HG02884 (cell line): ENCODE measurements around the gene SUMF1.
"Not testable (repeated sequence)": the region's sequence is repeated elsewhere in the genome, so short reads cannot be mapped to it uniquely, and the experiment has no call there.

ENCODE experiments used
- ATAC-seq: cut with Tn5 transposase; IDR thresholded peaks from one replicate; pipeline ENCODE4 v1.9.1; 2021; ENCODE audit warnings: mild to moderate bottlenecking, moderate library complexity; ENCODE audit not compliant: unreplicated experiment

SUMF1 gene

GRCh38 chr3:4341336-4341675 is 125.8 kb downstream of the SUMF1 start:
- no peak for ATAC-seq

DNA sequence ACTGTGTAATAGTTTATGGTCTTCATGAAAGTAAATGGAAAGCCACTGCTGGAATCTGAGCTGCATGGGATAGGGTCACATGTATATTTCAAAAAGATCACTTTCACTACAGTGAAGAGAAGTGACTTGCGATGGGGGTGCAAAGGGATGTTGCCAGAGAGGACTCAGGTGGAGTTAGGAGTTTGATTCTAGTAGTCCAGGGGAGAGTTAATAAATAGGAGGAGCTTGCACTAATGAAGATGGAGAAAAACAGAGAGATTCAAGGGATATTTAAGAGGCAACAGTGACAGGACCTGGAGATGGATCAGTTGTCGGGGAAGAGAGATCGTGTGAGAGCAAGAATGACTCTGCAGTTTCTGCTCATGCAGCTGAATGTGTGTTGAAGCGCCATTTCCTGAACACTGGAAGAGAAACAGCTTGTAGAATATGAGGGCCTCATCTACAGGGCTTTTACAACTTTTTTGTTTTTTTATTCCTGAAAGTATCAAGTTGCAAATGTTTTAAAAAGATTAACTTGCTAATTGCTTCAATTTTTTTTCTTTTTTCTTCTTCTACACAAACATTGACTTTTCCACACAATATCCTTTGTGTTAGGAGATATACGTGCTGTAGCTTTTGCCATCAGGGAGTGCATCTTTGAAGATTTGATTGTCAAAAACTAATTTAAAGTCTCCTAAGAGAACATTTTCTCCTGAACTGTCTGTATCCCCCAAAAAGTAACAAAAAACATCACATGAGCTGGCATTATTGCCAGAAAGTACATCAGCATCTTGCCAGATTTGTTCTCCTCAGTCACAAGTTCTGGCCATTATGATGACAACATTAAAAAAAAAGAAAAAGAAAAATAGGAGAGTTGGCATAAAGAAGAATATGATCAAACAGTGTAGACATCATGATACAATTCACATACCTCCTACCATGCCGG is 126.4 kb downstream of the SUMF1 start:
- ATAC-seq, result no peak

GRCh38 chr3:4340077-4340410 is 127.0 kb downstream of the SUMF1 start:
- no peak for ATAC-seq

GRCh38 chr3:4338751-4339150 is 128.3 kb downstream of the SUMF1 start:
- no peak for ATAC-seq

GRCh38 chr3:4336850-4337546 is 130.1 kb downstream of the SUMF1 start:
- no peak for ATAC-seq

- no peak for ATAC-seq
Observed at GRCh38 chr3:4335840-4336562, 131.1 kb downstream of the SUMF1 start.

DNA sequence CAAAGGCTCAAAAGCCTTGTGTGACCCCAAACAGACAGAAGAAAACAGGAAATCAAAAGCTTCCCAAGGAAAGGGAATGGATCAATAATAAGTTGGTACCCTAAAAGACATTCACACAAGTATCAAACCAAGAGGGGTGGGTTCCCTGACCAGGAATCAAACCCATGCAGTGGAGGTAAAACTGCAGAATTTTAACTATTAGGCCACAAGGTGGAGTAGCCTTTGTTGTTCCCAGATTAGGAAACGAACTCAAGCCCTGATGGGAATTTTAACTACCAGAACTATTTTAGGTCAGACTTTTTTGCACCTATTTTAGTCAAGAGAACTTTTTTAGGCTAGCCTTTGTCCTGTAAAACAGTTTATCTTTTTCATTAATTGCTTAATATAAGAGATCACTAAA is 132.5 kb downstream of the SUMF1 start:
- ATAC-seq, result no peak

- no peak for ATAC-seq
Observed at GRCh38 chr3:4332991-4333390, 134.1 kb downstream of the SUMF1 start.

GRCh38 chr3:4332574-4332973 is 134.5 kb downstream of the SUMF1 start:
- no peak for ATAC-seq

DNA sequence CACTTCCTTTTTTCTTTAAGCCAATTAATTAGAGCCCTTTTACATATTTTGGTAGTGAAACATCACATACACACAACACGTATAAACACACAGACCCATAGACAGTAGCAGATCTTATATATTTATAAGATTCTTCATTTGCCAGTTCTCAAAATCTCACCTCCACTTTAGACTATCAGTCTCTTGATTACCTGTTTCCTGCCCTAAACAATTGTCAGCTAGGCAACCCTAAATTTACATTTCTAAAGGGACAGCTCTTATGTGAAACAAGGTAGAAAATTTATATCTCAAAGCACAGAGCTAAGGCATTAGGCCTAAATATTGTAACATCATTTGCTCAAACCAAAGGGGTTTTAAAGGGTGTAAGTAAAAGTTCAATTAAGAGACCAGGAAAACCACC is 135.0 kb downstream of the SUMF1 start:
- no peak for ATAC-seq

DNA sequence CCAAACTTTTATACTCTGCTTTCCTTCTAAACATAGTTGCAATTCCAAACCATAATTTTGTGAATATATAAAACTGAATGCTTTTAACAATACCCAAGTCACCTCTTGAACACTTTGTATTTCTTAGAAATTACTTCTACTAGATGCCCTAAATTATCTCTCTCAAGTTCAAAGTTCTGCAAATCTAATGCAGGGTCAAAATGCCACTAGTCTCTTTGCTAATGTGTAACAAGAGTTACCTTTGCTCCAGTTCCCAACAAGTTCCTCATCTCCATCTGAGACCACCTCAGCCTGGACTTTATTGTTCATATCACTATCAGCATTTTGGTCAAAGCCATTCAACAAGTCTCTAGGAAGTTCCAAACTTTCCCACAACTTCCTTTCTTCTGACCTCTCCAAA is 137.3 kb downstream of the SUMF1 start:
- ATAC-seq, result not testable (repeated sequence)

GRCh38 chr3:4326868-4327267 is 140.2 kb downstream of the SUMF1 start:
- no peak for ATAC-seq

DNA sequence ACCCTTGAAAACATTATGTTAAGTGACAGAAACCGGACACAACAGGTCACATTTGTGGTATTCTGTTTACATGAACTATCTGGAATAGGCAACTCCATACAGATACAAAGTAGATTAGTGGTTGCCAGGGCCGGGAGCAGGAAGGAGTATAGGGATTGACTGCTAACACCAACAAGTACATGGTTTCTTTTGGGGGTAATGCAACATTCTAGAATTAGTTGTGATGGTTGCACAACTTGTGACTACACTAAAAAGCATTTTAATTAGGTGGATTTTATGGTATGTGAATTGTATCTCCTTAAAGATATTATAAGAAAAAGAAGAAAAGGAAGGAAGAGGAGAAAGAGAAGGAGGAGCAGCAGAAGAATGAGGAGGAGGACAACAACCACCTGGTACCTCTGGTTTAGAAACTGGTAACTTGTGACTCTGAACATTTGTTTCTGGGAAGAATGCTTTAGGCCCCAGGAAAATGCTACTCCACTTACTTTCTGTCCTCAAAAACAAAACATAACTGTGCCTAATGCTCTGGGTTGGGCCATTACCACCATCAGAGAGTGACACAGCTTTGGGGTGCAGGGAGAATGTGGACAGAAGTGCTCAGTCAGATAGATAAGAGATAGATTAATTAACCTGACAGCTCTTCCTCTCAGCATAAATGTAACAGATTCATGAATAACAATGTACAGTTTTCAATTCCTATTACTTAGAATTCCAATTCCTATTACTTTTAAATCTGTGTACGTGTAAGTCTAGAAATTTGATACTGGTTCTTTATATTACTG is 143.6 kb downstream of the SUMF1 start:
- ATAC-seq, result no peak

- ATAC-seq, result no peak
Observed at GRCh38 chr3:4322635-4323034, 144.4 kb downstream of the SUMF1 start.

- ATAC-seq, result no peak
Observed at GRCh38 chr3:4321732-4322131, 145.3 kb downstream of the SUMF1 start.

DNA sequence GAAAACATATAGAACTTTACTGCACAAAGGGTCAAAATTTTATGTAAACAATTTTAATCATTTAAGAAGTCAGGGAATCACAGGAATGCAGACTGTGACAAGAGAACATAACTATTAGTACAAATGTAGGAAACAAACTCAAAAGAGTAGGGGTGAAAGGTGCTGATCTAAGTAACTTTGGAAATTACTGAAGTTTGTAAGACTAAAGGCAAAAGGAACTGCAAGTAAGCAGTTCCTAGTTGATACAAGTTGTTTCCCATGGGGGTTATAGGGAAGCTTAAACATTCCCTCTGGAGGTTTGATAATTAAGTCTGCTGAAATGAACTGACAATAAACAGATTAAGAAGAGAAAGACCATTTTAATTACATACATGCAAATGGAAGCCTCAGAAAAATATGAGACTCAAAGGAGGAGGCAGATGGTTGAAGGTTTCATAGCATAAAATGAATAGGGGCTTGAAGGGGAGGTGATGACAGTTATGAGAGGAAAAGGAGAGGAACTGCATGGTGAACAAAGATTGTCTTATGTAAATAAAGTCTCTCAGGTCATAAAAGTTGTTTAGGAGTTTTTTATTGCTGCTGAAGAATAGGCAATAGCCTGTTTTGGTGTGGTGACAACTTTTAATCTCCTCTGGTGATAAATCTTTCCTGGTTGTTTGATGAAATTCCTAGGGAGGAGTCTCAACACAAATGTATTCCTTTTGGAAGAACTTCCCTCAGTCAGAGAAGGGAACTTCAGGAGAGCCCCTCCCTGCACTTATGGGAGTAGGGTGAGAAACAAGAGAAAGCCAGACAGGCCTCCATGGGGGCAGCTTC is 146.8 kb downstream of the SUMF1 start:
- no peak for ATAC-seq

GRCh38 chr3:4314688-4315087 is 152.4 kb downstream of the SUMF1 start:
- ATAC-seq, result no peak

DNA sequence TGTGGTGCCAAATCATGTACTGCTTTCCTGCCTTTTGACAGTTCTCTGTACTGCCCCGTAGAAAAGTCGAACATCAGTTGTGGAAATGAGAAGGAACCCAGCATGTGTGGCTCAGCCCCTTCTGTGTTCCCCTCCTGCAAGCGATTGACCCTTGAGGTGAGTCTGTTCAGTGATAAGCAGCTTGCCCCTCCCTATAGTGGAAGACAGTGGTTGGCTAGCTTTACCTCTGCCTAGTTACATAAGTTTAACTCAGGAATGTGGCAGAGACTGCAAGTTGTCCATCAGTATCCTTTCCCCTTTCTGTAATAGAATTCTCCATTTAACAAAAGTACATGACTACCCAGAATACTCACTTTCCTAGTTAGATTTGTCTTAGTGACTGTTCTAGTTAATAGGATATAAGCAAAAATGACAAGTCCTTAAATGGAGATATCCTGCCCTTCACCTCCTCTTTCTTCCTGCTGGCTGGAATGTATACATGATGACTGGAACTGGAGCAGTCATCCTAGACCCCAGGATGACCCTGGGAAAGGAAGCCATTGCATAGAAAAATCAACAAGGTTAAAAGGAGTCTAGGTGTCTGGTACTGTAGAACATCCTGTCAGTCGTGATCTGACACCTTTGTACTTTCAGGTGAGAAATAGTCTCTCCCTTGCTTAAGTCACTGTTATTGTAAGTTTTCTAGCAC is 153.3 kb downstream of the SUMF1 start:
- ATAC-seq, result no peak

DNA sequence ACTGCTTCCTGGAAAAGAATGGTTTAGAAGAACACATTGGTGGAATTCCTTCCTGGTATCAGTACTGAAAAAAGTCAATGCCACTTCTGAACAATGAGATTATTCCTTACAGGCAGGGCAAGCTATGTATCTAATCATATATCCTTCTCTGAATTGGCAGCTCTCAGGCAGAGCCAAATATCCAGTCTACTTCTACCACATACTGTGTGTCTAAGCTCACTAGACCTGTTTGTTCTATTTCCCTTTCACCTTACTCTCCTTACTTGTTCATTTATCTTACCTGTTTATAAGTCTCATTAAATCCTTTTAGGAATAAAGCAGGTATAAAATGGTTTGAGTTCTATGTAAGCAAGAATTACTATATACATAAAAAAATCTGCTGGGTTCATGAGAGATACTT is 155.6 kb downstream of the SUMF1 start:
- ATAC-seq, result no peak
